Left ventricle myocardium inferior (tissue), 1 donor: ENCODE measurements around the gene SETBP1. TPM values are rescaled to one million over a fixed set of nuclear protein-coding genes. Genes with fewer than 3 reads are reported as not detected.
A peak's percentile ranks its signal among the peaks of the same experiment; 100 is the strongest.

ENCODE experiments used
- DNase-seq: peaks from one replicate; pipeline ENCODE4 v3.0.0-alpha.2; 2020
- H3K27ac ChIP-seq: fragments of 200-600 bp; replicated peaks from 2 replicates; pipeline ENCODE4 v1.8.0; 2021
- H3K27me3 ChIP-seq: fragments of 200-600 bp; 2 replicates; pipeline ENCODE4 v1.8.0; 2021; ENCODE audit warnings: low read depth
- H3K36me3 ChIP-seq: fragments of 200-600 bp; 2 replicates; pipeline ENCODE4 v1.8.0; 2021
- H3K4me1 ChIP-seq: fragments of 200-600 bp; 2 replicates; pipeline ENCODE4 v1.8.0; 2021
- H3K4me3 ChIP-seq: fragments of 200-600 bp; 2 replicates; pipeline ENCODE4 v1.8.0; 2021; ENCODE audit warnings: mild to moderate bottlenecking, moderate library complexity
- H3K9me3 ChIP-seq: fragments of 200-600 bp; replicated peaks from 2 replicates; pipeline ENCODE4 v1.8.0; 2021
- CTCF ChIP-seq: fragments of 200-600 bp; IDR thresholded peaks from 2 replicates; pipeline ENCODE4 v1.8.0; 2021; ENCODE audit warnings: antibody characterized with exemption, mild to moderate bottlenecking, borderline replicate concordance
- intact Hi-C: fragments of 100-400 bp; cut with micrococcal nuclease; formaldehyde crosslinking; loops from one replicate; pipeline ENCODE4 v1.11.0; 2022
- total RNA-seq: library from RNA; stranded (reverse); fragmentation: NEBNext Ultra II Directional; extraction: Animal tissue kit (Norgen Biotek cat#: 25700); gene quantifications from one replicate; pipeline ENCODE4 v1.2.1, GENCODE V29; 2021
- donor health status: DM: no; HTN: yes; CAD: no; lungs with severe emphysema.

The SETBP1 gene
- total RNA-seq, 1 donor from 2014 or later = 10.3 TPM

- Histone ChIP-seq H3K27me3 (no peaks in the 10 kb centered on the region), H3K4me1 (peaks cover 46% of the 10 kb centered on the region), H3K4me3 (no peak overlapping the region), H3K27ac (peak overlapping the region; percentile 74), H3K9me3 (no peaks in the 10 kb centered on the region), H3K36me3 (no peaks in the 10 kb centered on the region)
- intact Hi-C loops = no loop called here
- DNase-seq = no peak
- no peak for TF ChIP-seq CTCF
Measured at GRCh38 chr18:44801781-44802180, 121.1 kb downstream of the SETBP1 start.

- DNase-seq = no peak
- no peak overlapping the region for H3K4me3 ChIP-seq
- H3K9me3 ChIP-seq = no peaks in the 10 kb centered on the region
- peaks cover 45% of the 10 kb centered on the region for H3K4me1 ChIP-seq
- intact Hi-C loops = no loop called here
- no peaks in the 10 kb centered on the region for H3K27me3 ChIP-seq
- H3K36me3 ChIP-seq = no peaks in the 10 kb centered on the region
- no peak for TF ChIP-seq CTCF
- peak overlapping the region; percentile 74 for H3K27ac ChIP-seq
Measured at GRCh38 chr18:44802508-44802907, 121.8 kb downstream of the SETBP1 start.

GRCh38 chr18:44803019-44803650 lies 122.4 kb downstream of the SETBP1 start:
- H3K9me3 ChIP-seq = no peaks in the 10 kb centered on the region
- H3K4me3 ChIP-seq = peak overlapping the region; percentile 15
- H3K4me1 ChIP-seq = peaks cover 44% of the 10 kb centered on the region
- intact Hi-C loops = no loop called here
- DNase-seq = peak; percentile 24
- H3K36me3 ChIP-seq = no peaks in the 10 kb centered on the region
- H3K27ac ChIP-seq = peak overlapping the region; percentile 74
- H3K27me3 ChIP-seq = no peaks in the 10 kb centered on the region
- TF ChIP-seq CTCF = no peak

- no peaks in the 10 kb centered on the region for H3K9me3 ChIP-seq
- H3K27me3 ChIP-seq = no peaks in the 10 kb centered on the region
- no peak overlapping the region for H3K4me3 ChIP-seq
- TF ChIP-seq CTCF = no peak
- no peaks in the 10 kb centered on the region for H3K36me3 ChIP-seq
- intact Hi-C loops = no loop called here
- H3K4me1 ChIP-seq = peaks cover 35% of the 10 kb centered on the region
- no peak for DNase-seq
- peak overlapping the region; percentile 74 for H3K27ac ChIP-seq
Measured at GRCh38 chr18:44804033-44804432, 123.3 kb downstream of the SETBP1 start.

GRCh38 chr18:44805176-44805575 lies 124.5 kb downstream of the SETBP1 start:
- peaks cover 23% of the 10 kb centered on the region for H3K4me1 ChIP-seq
- TF ChIP-seq CTCF = no peak
- H3K4me3 ChIP-seq = no peak overlapping the region
- no peaks in the 10 kb centered on the region for H3K27me3 ChIP-seq
- H3K27ac ChIP-seq = peak overlapping the region; percentile 74
- no peaks in the 10 kb centered on the region for H3K9me3 ChIP-seq
- DNase-seq = no peak
- intact Hi-C loops = no loop called here
- no peaks in the 10 kb centered on the region for H3K36me3 ChIP-seq

- DNase-seq = no peak
- TF ChIP-seq CTCF = no peak
- no peaks in the 10 kb centered on the region for H3K36me3 ChIP-seq
- intact Hi-C loops = no loop called here
- no peaks in the 10 kb centered on the region for H3K27me3 ChIP-seq
- H3K27ac ChIP-seq = peak overlapping the region; percentile 74
- no peak overlapping the region for H3K4me3 ChIP-seq
- H3K4me1 ChIP-seq = peaks cover 22% of the 10 kb centered on the region
- no peaks in the 10 kb centered on the region for H3K9me3 ChIP-seq
Measured at GRCh38 chr18:44805643-44806042, 125.0 kb downstream of the SETBP1 start.
